ENCODE data around the gene CRYL1.

GRCh38 chr13:20402881-20403280, 122.8 kb downstream of the CRYL1 start:
- no peak for TF ChIP-seq CTCF (IDR thresholded peaks at IDR 0.05; ENCODE audit: low read length)
- TF ChIP-seq EZH2 (optimal IDR thresholded peaks at IDR 0.05; ENCODE audit: low read depth, low read length) = no peak

Measured in MM.1S (cell line).